ENCODE results near the gene RELL1. TPM values are rescaled to one million over a fixed set of nuclear protein-coding genes. Genes with fewer than 3 reads are reported as not detected.

Gene RELL1
- total and polyA plus RNA-seq, 12 donors, result 0.44 to 27.0 (median 13.8) TPM

- no peaks in the 10 kb centered on the region for H3K36me3 ChIP-seq (replicated peaks in 1 of 2)
- intact Hi-C loops (cut with DNase I), result no loop called here
- no peaks in the 10 kb centered on the region for H3K27me3 ChIP-seq
- TF ChIP-seq CTCF (IDR thresholded peaks at IDR 0.05) (no peak), POLR2A (IDR thresholded peaks at IDR 0.05) (no peak)
- no peak overlapping the region for H3K4me3 ChIP-seq
- H3K27ac ChIP-seq, result no peak overlapping the region
- no peaks in the 10 kb centered on the region for H3K9me3 ChIP-seq (replicated peaks in 1 of 3)
- 66 to 79% (median 76%) methylated on average over 6 of the region's 6 CpGs for WGBS, 4 donors
- no peak for DNase-seq
- H3K4me1 ChIP-seq (replicated peaks in 1 of 2), result no peaks in the 10 kb centered on the region
Measured at GRCh38 chr4:37733240-37733867, 47.2 kb upstream of the RELL1 start.

- H3K4me1 ChIP-seq (replicated peaks in 1 of 2), result no peaks in the 10 kb centered on the region
- WGBS, 4 donors, result 92 to 95% (median 94%) methylated on average over 5 of the region's 5 CpGs
- no peaks in the 10 kb centered on the region for H3K9me3 ChIP-seq (replicated peaks in 1 of 3)
- TF ChIP-seq POLR2A (IDR thresholded peaks at IDR 0.05) (no peak), CTCF (IDR thresholded peaks at IDR 0.05) (no peak)
- no peak overlapping the region for H3K4me3 ChIP-seq
- H3K27ac ChIP-seq, result no peak overlapping the region
- no peaks in the 10 kb centered on the region for H3K36me3 ChIP-seq (replicated peaks in 1 of 2)
- no peak for DNase-seq
- H3K27me3 ChIP-seq, result no peaks in the 10 kb centered on the region
- intact Hi-C loops (cut with DNase I), result no loop called here
Measured at GRCh38 chr4:37732526-37733186, 46.5 kb upstream of the RELL1 start.

GRCh38 chr4:37729649-37730004 is 43.5 kb upstream of the RELL1 start:
- no peak for DNase-seq
- Histone ChIP-seq H3K27ac (no peak overlapping the region), H3K4me3 (no peak overlapping the region), H3K9me3 (replicated peaks in 1 of 3) (no peaks in the 10 kb centered on the region), H3K27me3 (no peaks in the 10 kb centered on the region), H3K4me1 (replicated peaks in 1 of 2) (no peaks in the 10 kb centered on the region), H3K36me3 (replicated peaks in 1 of 2) (no peaks in the 10 kb centered on the region)
- TF ChIP-seq CTCF (IDR thresholded peaks at IDR 0.05) (no peak), POLR2A (IDR thresholded peaks at IDR 0.05) (no peak)
- intact Hi-C loops (cut with DNase I), result no loop called here
- 42 to 100% (median 86%) methylated on average over 2 of the region's 2 CpGs for WGBS, 4 donors

- no peak overlapping the region for H3K27ac ChIP-seq
- no peaks in the 10 kb centered on the region for H3K4me1 ChIP-seq (replicated peaks in 1 of 2)
- H3K9me3 ChIP-seq (replicated peaks in 1 of 3), result no peaks in the 10 kb centered on the region
- H3K36me3 ChIP-seq (replicated peaks in 1 of 2), result no peaks in the 10 kb centered on the region
- no peaks in the 10 kb centered on the region for H3K27me3 ChIP-seq
- no peak for TF ChIP-seq POLR2A (IDR thresholded peaks at IDR 0.05)
- TF ChIP-seq CTCF (IDR thresholded peaks at IDR 0.05), result no peak
- intact Hi-C loops (cut with DNase I), result no loop called here
- H3K4me3 ChIP-seq, result no peak overlapping the region
- DNase-seq, result no peak
Measured at GRCh38 chr4:37728064-37728463, 41.9 kb upstream of the RELL1 start.
